SHP77 treated with DMSO at 0.1 percent for 48 hours (cell line): ENCODE results near the gene EPHA4.

Experiments
- DNase-seq: peaks from one replicate; lab custom pipeline; 2025; lab: John Stamatoyannopoulos, UW

The EPHA4 gene

GRCh38 chr2:221571551-221572218 lies 419 bp downstream of the EPHA4 start:
- DNase-seq: no peak

GRCh38 chr2:221571025-221571550 lies 1.0 kb downstream of the EPHA4 start:
- no peak for DNase-seq

- DNase-seq: no peak
These were observed 1.7 kb downstream of the EPHA4 start for GRCh38 chr2:221570321-221570935.

GRCh38 chr2:221569871-221570270 lies 2.2 kb downstream of the EPHA4 start:
- no peak for DNase-seq

GRCh38 chr2:221569425-221569845 lies 2.7 kb downstream of the EPHA4 start:
- no peak for DNase-seq

- DNase-seq: no peak
These were observed 3.8 kb downstream of the EPHA4 start for GRCh38 chr2:221568299-221568698.

GRCh38 chr2:221567809-221568208 lies 4.3 kb downstream of the EPHA4 start:
- DNase-seq: no peak

- no peak for DNase-seq
These were observed 4.8 kb downstream of the EPHA4 start for GRCh38 chr2:221567231-221567760.

GRCh38 chr2:221563270-221563985 lies 8.7 kb downstream of the EPHA4 start:
- no peak for DNase-seq

GRCh38 chr2:221562226-221562625 lies 9.9 kb downstream of the EPHA4 start:
- no peak for DNase-seq

- no peak for DNase-seq
These were observed 10.3 kb downstream of the EPHA4 start for GRCh38 chr2:221561770-221562169.

- DNase-seq: no peak
These were observed 12.1 kb downstream of the EPHA4 start for GRCh38 chr2:221559991-221560390.

- DNase-seq: no peak
These were observed 14.0 kb downstream of the EPHA4 start for GRCh38 chr2:221558107-221558506.

GRCh38 chr2:221555494-221555846 lies 16.6 kb downstream of the EPHA4 start:
- no peak for DNase-seq

GRCh38 chr2:221554769-221555493 lies 17.2 kb downstream of the EPHA4 start:
- no peak for DNase-seq

- DNase-seq: no peak
These were observed 18.8 kb downstream of the EPHA4 start for GRCh38 chr2:221553333-221553732.

- no peak for DNase-seq
These were observed 19.8 kb downstream of the EPHA4 start for GRCh38 chr2:221552291-221552690.

- DNase-seq: no peak
These were observed 20.2 kb downstream of the EPHA4 start for GRCh38 chr2:221551864-221552263.

- no peak for DNase-seq
These were observed 23.0 kb downstream of the EPHA4 start for GRCh38 chr2:221549143-221549542.

GRCh38 chr2:221546505-221547225 lies 25.4 kb downstream of the EPHA4 start:
- no peak for DNase-seq

GRCh38 chr2:221541131-221541735 lies 30.9 kb downstream of the EPHA4 start:
- no peak for DNase-seq
